Stomach (tissue), 4 donors: ENCODE results near the gene PDE3A.

Experiments
- POLR2A ChIP-seq, 4 donors: fragments of 450-650 bp; IDR thresholded peaks; one replicate each; pipeline ENCODE4 v1.6.1; 2016; ENCODE audit warnings: antibody characterized with exemption in 4 of 4, control low read depth in 2 of 4, mild to moderate bottlenecking in 1 of 4, moderate library complexity in 1 of 4
- POLR2AphosphoS5 ChIP-seq, 3 donors: sonication (generic); formaldehyde crosslinking; IDR thresholded peaks; one replicate each; pipeline ENCODE4 v1.6.1; 2016; ENCODE audit warnings: antibody characterized with exemption in 3 of 3
- TF ChIP-seq, protein P1 (sequence below), 7 experiments: fragments of 450-650 bp in 4 of 7; fragments of 200-600 bp in 3 of 7; sonication (generic) in 3 of 7; IDR thresholded peaks; one replicate each; pipeline ENCODE4 v1.5.1; 2016 to 2019; ENCODE audit warnings: antibody characterized with exemption in 7 of 7, control low read depth in 2 of 7, mild to moderate bottlenecking in 1 of 7

DNA sequence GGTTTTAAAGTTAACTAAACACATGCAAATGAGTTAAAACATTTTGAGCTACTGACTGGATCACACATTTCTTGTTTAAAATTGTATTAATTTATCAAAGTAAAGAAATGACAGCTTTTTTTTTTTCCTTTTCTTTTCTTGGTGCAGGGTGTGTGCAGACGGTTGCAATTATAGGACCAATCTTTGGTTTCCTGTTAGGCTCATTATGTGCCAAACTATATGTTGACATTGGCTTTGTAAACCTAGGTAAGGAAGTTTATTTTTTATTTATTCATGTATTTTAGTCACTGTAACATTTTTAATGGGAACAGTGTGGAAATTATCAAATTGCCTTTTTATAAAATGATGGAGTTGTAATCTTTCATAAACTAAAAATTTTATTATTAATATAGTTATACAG lies 348.6 kb downstream of the PDE3A start:
- TF ChIP-seq, protein P1, sequence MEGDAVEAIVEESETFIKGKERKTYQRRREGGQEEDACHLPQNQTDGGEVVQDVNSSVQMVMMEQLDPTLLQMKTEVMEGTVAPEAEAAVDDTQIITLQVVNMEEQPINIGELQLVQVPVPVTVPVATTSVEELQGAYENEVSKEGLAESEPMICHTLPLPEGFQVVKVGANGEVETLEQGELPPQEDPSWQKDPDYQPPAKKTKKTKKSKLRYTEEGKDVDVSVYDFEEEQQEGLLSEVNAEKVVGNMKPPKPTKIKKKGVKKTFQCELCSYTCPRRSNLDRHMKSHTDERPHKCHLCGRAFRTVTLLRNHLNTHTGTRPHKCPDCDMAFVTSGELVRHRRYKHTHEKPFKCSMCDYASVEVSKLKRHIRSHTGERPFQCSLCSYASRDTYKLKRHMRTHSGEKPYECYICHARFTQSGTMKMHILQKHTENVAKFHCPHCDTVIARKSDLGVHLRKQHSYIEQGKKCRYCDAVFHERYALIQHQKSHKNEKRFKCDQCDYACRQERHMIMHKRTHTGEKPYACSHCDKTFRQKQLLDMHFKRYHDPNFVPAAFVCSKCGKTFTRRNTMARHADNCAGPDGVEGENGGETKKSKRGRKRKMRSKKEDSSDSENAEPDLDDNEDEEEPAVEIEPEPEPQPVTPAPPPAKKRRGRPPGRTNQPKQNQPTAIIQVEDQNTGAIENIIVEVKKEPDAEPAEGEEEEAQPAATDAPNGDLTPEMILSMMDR (IDR thresholded peaks at IDR 0.05): no peak
- TF ChIP-seq POLR2A (IDR thresholded peaks at IDR 0.05): no peak
- TF ChIP-seq POLR2AphosphoS5 (IDR thresholded peaks at IDR 0.05): no peak
